Ovary (tissue), 3 donors: Measurements from ENCODE around the gene LELP1.

Source experiments
- EP300 ChIP-seq: sonication (generic); formaldehyde crosslinking; IDR thresholded peaks from one replicate; pipeline ENCODE4 v1.6.1; 2017; ENCODE audit warnings: antibody characterized with exemption
- TF ChIP-seq, protein P1 (sequence below), 3 donors: fragments of 450-650 bp in 2 of 3; fragments of 200-600 bp in 1 of 3; IDR thresholded peaks; one replicate each; pipeline versions ENCODE4 v1.5.1 to v1.8.0; 2016 to 2022; ENCODE audit warnings: antibody characterized with exemption in 3 of 3, mild to moderate bottlenecking in 1 of 3
- donor health status: DM: no; HTN: no; CAD: no.

DNA sequence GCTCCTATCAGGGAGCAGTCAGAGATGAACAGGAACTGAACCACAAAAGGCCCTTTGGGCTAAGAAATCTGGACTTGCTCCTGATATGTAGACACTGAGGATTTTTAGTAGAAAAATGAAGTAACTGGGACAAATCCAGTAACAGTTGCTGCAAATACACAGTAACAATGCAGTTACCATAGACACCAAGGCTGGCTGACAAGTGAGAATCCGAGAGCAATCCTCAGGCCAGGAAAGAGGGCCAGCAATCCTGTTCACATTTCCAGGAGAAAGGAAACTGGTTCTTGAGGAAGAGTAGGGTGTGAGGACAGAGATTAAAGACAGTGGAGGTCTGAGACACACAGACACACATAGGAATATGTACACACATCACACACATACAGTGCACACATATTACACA is 46.9 kb downstream of the LELP1 start:
- TF ChIP-seq, protein P1, sequence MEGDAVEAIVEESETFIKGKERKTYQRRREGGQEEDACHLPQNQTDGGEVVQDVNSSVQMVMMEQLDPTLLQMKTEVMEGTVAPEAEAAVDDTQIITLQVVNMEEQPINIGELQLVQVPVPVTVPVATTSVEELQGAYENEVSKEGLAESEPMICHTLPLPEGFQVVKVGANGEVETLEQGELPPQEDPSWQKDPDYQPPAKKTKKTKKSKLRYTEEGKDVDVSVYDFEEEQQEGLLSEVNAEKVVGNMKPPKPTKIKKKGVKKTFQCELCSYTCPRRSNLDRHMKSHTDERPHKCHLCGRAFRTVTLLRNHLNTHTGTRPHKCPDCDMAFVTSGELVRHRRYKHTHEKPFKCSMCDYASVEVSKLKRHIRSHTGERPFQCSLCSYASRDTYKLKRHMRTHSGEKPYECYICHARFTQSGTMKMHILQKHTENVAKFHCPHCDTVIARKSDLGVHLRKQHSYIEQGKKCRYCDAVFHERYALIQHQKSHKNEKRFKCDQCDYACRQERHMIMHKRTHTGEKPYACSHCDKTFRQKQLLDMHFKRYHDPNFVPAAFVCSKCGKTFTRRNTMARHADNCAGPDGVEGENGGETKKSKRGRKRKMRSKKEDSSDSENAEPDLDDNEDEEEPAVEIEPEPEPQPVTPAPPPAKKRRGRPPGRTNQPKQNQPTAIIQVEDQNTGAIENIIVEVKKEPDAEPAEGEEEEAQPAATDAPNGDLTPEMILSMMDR (IDR thresholded peaks at IDR 0.05): no peak
- TF ChIP-seq EP300: no peak
